Adrenal gland (tissue), 5 donors: ENCODE data around the gene E2F4.
A peak's percentile ranks its signal among the peaks of the same experiment; 100 is the strongest.

Source experiments
- CTCF ChIP-seq, 6 experiments: fragments of 450-650 bp in 4 of 6; fragments of 200-600 bp in 2 of 6; sonication (generic) in 1 of 6; IDR thresholded peaks; 1 replicate in 5 of 6; 2 replicates in 1 of 6; pipeline versions ENCODE4 v1.5.1 to v1.8.0; 2016 to 2021; ENCODE audit warnings: antibody characterized with exemption in 6 of 6, mild to moderate bottlenecking in 2 of 6, moderate library complexity in 1 of 6
- POLR2A ChIP-seq, 2 donors: fragments of 450-650 bp; IDR thresholded peaks; one replicate each; pipeline ENCODE4 v1.6.1; 2017; ENCODE audit warnings: antibody characterized with exemption in 2 of 2, mild to moderate bottlenecking in 2 of 2, moderate library complexity in 1 of 2
- donor health status: DM: no; HTN: no; CAD: no.

- TF ChIP-seq CTCF (IDR thresholded peaks at IDR 0.05) (peak; percentile 62 to 90 (median 83)), POLR2A (IDR thresholded peaks at IDR 0.05) (peak in 1 of 2 donors; percentile 28)
Measured at GRCh38 chr16:67184995-67185650, 6.8 kb upstream of the E2F4 start.
